Esophagus muscularis mucosa (tissue), 4 donors: Measurements from ENCODE around the gene AKT2. TPM values are rescaled to one million over a fixed set of nuclear protein-coding genes. Genes with fewer than 3 reads are reported as not detected.
A peak's percentile ranks its signal among the peaks of the same experiment; 100 is the strongest.

Source experiments
- DNase-seq: peaks from one replicate; pipeline ENCODE4 v3.0.0-alpha.2; 2017; ENCODE audit errors: extremely low spot score
- H3K27ac ChIP-seq, 4 donors: fragments of 200-600 bp; sonication (generic); replicated peaks in 1 of 4; 1 replicate in 3 of 4; 2 replicates in 1 of 4; pipeline ENCODE4 v1.5.1; 2016 to 2019; ENCODE audit warnings: mild to moderate bottlenecking in 1 of 4
- H3K27me3 ChIP-seq, 4 donors: fragments of 200-600 bp; sonication (generic); one replicate each; pipeline versions ENCODE4 v1.5.1 to v1.6.0; 2016 to 2019
- H3K36me3 ChIP-seq, 4 donors: fragments of 200-600 bp; sonication (generic); one replicate each; pipeline ENCODE4 v1.5.1; 2016 to 2019
- H3K4me1 ChIP-seq, 4 donors: fragments of 200-600 bp; sonication (generic); one replicate each; pipeline ENCODE4 v1.5.1; 2016 to 2019
- H3K4me3 ChIP-seq, 4 donors: fragments of 200-600 bp; sonication (generic); 1 replicate in 2 of 4; 2 replicates in 2 of 4; pipeline ENCODE4 v1.5.1; 2016 to 2019; ENCODE audit warnings: mild to moderate bottlenecking in 4 of 4, moderate library complexity in 1 of 4
- H3K9me3 ChIP-seq, 4 donors: fragments of 200-600 bp; sonication (generic); 1 replicate in 3 of 4; 2 replicates in 1 of 4; pipeline ENCODE4 v1.5.1; 2016 to 2019
- EP300 ChIP-seq: sonication (generic); formaldehyde crosslinking; IDR thresholded peaks from one replicate; pipeline ENCODE4 v1.6.1; 2017; ENCODE audit warnings: antibody characterized with exemption
- POLR2A ChIP-seq: fragments of 450-650 bp; IDR thresholded peaks from one replicate; pipeline ENCODE4 v1.6.1; 2017; ENCODE audit warnings: antibody characterized with exemption, moderate library complexity, mild to moderate bottlenecking, low read depth
- POLR2AphosphoS5 ChIP-seq, 2 donors: sonication (generic); formaldehyde crosslinking; IDR thresholded peaks; one replicate each; pipeline ENCODE4 v1.6.1; 2017; ENCODE audit warnings: antibody characterized with exemption in 2 of 2
- WGBS: methylation state at CpG from one replicate; pipeline ENCODE4 v1.1.5; 2018; 5-methylcytosine and 5-hydroxymethylcytosine counted together
- intact Hi-C: fragments of 100-400 bp; cut with DNase I; formaldehyde crosslinking; loops from one replicate; pipeline ENCODE4 v1.15.1; 2023
- total RNA-seq, 4 donors: library from RNA; depleted of rRNA; stranded (reverse); fragments of >200 nt; gene quantifications; one replicate each; pipeline versions ENCODE4 v1.1.0 to v1.2.1, GENCODE V29; 2016
- TF ChIP-seq, protein P1 (sequence below), 3 experiments: fragments of 200-600 bp in 2 of 3; fragments of 450-650 bp in 1 of 3; sonication (generic) in 2 of 3; IDR thresholded peaks; one replicate each; pipeline ENCODE4 v1.5.1; 2017 to 2019; ENCODE audit warnings: antibody characterized with exemption in 3 of 3, mild to moderate bottlenecking in 2 of 3, moderate library complexity in 1 of 3

AKT2 gene
- total RNA-seq, 4 donors from 2014 or later, result 53.3 to 82.1 (median 64.0) TPM

DNA sequence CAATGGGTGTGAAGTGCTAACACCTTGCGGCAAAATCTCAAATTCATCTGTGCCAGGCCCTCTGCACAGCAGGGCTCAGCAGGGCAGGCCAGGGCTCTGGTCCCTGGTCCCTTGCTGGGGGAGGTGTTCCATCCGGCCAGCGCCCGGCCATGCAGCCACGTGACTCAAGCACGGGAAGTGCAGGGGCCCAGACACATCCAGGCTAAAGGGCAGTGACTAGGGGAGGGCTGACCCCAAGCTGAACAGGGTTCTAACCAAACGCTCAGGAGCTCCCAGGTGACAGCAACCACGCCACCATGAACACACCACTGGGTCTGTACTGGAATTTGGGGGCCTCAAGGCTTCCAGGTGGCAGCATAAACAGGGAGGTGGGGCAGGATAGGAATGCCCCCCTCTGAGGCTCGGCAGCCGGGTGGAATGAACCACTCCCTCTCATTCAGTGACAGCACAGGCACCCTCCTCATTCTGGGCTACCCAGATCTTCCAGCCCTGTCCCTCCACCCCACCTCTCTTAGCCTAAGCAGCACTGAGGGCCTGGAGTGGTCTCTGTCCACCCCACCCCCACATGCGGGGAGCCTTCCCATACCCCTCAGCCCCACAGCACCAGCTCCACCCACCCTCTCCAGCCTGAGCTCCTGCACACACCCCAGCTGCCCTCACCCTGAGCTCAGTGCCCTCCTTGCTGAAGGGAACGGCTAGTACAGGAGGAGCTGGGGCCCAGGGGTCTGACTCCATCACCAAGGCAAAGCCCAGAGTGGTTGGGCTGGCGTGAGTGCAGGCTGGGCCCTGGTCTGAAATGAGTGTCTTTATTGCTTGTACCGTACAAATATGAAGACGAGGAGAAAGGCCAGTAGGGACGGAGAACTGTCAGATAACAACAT, 53.4 kb downstream of the AKT2 start:
- 64% methylated on average over 14 of the region's 16 CpGs for WGBS
- Histone ChIP-seq H3K4me3 (no peak overlapping the region), H3K4me1 (peaks cover 14 to 19% (median 18%) of the 10 kb centered on the region in 4 donors), H3K27ac (peak overlapping the region in 2 of 4 donors; percentile 36 to 44), H3K9me3 (no peaks in the 10 kb centered on the region), H3K27me3 (peaks cover 0 to 5% (median 3%) of the 10 kb centered on the region in 4 donors), H3K36me3 (peaks cover 29 to 44% (median 41%) of the 10 kb centered on the region in 4 donors)
- intact Hi-C loops, result no loop called here
- no peak for DNase-seq
- TF ChIP-seq EP300 (no peak), POLR2AphosphoS5 (IDR thresholded peaks at IDR 0.05) (peak in 1 of 2 donors; percentile 33)

DNA sequence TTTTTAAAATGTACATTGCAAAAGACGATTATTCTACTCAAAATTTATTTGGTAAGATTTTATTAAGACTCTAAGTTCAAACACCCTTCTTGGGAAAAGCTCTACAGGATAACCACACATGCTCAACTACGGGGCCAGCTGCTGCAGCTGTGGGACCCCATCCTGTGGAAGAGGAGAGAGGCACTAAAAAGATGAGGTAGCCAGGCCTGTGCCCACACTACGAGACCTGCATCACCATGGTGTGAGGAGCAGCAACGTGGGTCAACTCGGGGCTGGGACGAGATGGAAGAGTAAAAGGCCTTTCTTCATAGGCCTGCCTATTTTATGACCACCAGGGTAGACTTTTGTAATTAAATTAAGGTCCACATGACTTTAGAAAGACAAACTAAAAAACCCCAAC, 54.1 kb downstream of the AKT2 start:
- peaks cover 0 to 12% (median 10%) of the 10 kb centered on the region in 4 donors for H3K27me3 ChIP-seq
- H3K9me3 ChIP-seq, result no peaks in the 10 kb centered on the region
- intact Hi-C loops, result no loop called here
- no peak overlapping the region for H3K27ac ChIP-seq
- H3K4me3 ChIP-seq, result no peak overlapping the region
- 89% methylated on average over 6 of the region's 6 CpGs for WGBS
- peaks cover 21 to 37% (median 34%) of the 10 kb centered on the region in 4 donors for H3K36me3 ChIP-seq
- TF ChIP-seq EP300 (no peak), POLR2AphosphoS5 (IDR thresholded peaks at IDR 0.05) (no peak), POLR2A (no peak)
- TF ChIP-seq, protein P1, sequence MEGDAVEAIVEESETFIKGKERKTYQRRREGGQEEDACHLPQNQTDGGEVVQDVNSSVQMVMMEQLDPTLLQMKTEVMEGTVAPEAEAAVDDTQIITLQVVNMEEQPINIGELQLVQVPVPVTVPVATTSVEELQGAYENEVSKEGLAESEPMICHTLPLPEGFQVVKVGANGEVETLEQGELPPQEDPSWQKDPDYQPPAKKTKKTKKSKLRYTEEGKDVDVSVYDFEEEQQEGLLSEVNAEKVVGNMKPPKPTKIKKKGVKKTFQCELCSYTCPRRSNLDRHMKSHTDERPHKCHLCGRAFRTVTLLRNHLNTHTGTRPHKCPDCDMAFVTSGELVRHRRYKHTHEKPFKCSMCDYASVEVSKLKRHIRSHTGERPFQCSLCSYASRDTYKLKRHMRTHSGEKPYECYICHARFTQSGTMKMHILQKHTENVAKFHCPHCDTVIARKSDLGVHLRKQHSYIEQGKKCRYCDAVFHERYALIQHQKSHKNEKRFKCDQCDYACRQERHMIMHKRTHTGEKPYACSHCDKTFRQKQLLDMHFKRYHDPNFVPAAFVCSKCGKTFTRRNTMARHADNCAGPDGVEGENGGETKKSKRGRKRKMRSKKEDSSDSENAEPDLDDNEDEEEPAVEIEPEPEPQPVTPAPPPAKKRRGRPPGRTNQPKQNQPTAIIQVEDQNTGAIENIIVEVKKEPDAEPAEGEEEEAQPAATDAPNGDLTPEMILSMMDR (IDR thresholded peaks at IDR 0.05), result no peak
- no peak for DNase-seq
- H3K4me1 ChIP-seq, result peaks cover 21 to 26% (median 25%) of the 10 kb centered on the region in 4 donors

DNA sequence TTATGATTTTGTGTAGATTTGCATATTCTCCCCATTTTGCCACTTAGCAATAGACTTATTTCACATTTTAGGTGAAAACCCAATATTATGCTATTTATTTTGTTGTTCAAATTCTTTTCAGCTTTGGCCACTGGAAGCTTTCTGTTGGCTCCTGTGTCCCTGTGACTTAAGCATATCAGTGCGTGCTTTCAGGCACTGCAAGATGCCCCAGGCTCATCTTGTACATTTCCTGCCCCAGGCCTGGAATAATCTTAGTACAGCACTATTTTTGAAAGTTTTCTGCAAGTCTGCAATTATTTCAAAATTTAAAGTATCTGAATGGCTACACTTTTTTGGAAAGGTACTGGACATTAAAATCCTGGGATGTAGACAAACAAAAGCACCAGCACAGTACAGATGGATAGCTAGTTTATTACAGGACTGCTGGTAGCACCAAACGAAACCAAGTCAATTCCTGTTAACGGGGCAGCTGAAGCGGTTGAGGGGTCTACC, 55.2 kb downstream of the AKT2 start:
- DNase-seq, result no peak

GRCh38 chr19:40229484-40229883, 55.7 kb downstream of the AKT2 start:
- DNase-seq, result no peak
- TF ChIP-seq POLR2AphosphoS5 (IDR thresholded peaks at IDR 0.05) (no peak), POLR2A (no peak), EP300 (no peak)
- TF ChIP-seq, protein P1 (IDR thresholded peaks at IDR 0.05), result no peak
- no peak overlapping the region for H3K4me3 ChIP-seq
- H3K9me3 ChIP-seq, result no peaks in the 10 kb centered on the region
- WGBS, result 30% methylated on average over 3 of the region's 3 CpGs
- peaks cover 0 to 28% (median 23%) of the 10 kb centered on the region in 4 donors for H3K27me3 ChIP-seq
- H3K4me1 ChIP-seq, result peaks cover 27 to 35% (median 32%) of the 10 kb centered on the region in 4 donors
- intact Hi-C loops, result no loop called here
- no peak overlapping the region for H3K27ac ChIP-seq
- peaks cover 6 to 21% (median 18%) of the 10 kb centered on the region in 4 donors for H3K36me3 ChIP-seq

More for the DNA sequence above, 55.2 kb downstream of the AKT2 start:
- Histone ChIP-seq H3K9me3 (no peaks in the 10 kb centered on the region), H3K4me3 (no peak overlapping the region), H3K36me3 (peaks cover 11 to 26% (median 23%) of the 10 kb centered on the region in 4 donors), H3K27me3 (peaks cover 0 to 23% (median 20%) of the 10 kb centered on the region in 4 donors), H3K4me1 (peaks cover 27 to 35% (median 32%) of the 10 kb centered on the region in 4 donors), H3K27ac (no peak overlapping the region)
- WGBS, result 67% methylated on average over 3 of the region's 4 CpGs
- intact Hi-C loops, result no loop called here
- no peak for TF ChIP-seq POLR2A
- TF ChIP-seq, protein P1 (IDR thresholded peaks at IDR 0.05), result no peak
- TF ChIP-seq EP300, result no peak
- TF ChIP-seq POLR2AphosphoS5 (IDR thresholded peaks at IDR 0.05), result no peak

DNA sequence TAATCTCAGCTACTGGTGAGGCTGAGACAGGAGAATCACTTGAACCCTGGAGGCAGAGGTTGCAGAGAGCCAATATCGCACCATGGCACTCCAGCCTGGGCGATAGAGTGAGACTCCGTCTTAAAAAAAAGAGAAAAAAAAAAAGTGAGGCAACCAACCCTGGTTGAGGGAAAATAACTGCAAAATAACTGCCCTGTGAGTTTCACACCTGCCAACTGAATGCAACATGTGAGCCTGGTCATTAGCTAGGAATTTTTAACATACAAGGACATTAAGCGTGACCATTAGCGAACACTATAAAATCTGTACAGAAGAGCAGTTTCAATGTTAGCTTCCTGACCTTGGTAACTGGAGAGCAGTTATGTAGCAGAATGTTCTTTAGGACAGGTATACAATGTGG, 56.3 kb downstream of the AKT2 start:
- intact Hi-C loops, result no loop called here
- WGBS, result 92% methylated on average over 5 of the region's 5 CpGs
- H3K27me3 ChIP-seq, result peaks cover 0 to 34% (median 27%) of the 10 kb centered on the region in 4 donors
- peaks cover 27 to 35% (median 32%) of the 10 kb centered on the region in 4 donors for H3K4me1 ChIP-seq
- H3K9me3 ChIP-seq, result no peaks in the 10 kb centered on the region
- H3K36me3 ChIP-seq, result peaks cover 5 to 15% (median 13%) of the 10 kb centered on the region in 4 donors
- no peak overlapping the region for H3K4me3 ChIP-seq
- TF ChIP-seq POLR2A (no peak), EP300 (no peak)
- TF ChIP-seq, protein P1 (IDR thresholded peaks at IDR 0.05), result no peak
- DNase-seq, result no peak
- no peak overlapping the region for H3K27ac ChIP-seq
